ENCODE data around the gene SRD5A2. TPM values are rescaled to one million over a fixed set of nuclear protein-coding genes. Genes with fewer than 3 reads are reported as not detected.

SRD5A2 gene
- total RNA-seq, 1 donor from 2014 or later = not detected

DNA sequence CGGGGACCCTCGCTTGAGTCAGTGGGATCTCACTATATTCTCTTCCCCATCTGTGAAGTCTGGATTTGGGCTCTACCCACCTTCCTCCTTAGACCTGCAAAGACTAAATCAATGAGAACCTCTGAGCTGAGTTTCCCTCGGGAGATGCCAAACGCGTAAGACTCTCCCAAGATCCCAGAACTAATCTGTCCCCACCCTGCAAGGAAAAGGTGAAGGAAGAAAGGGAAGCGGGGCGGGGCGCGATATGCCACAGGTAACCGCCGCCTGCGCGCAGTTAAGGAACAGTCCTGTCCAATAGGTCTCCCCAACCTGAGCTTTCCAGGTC lies 780 bp downstream of the SRD5A2 start:
- no peak overlapping the region for H3K4me3 Mint-ChIP-seq
- H3K27ac Mint-ChIP-seq = no peak overlapping the region
- CTCF ChIA-PET = no interaction called here
- H3K9me3 Mint-ChIP-seq = no peaks in the 10 kb centered on the region
- no peaks in the 10 kb centered on the region for H3K36me3 Mint-ChIP-seq (ENCODE audit: low read depth)
- intact Hi-C loops (cut with micrococcal nuclease) = no loop called here
- no peak for DNase-seq
- POLR2A ChIA-PET = no interaction called here
- ATAC-seq (ENCODE audit: low read depth) = no peak
- TF ChIP-seq, protein P1, sequence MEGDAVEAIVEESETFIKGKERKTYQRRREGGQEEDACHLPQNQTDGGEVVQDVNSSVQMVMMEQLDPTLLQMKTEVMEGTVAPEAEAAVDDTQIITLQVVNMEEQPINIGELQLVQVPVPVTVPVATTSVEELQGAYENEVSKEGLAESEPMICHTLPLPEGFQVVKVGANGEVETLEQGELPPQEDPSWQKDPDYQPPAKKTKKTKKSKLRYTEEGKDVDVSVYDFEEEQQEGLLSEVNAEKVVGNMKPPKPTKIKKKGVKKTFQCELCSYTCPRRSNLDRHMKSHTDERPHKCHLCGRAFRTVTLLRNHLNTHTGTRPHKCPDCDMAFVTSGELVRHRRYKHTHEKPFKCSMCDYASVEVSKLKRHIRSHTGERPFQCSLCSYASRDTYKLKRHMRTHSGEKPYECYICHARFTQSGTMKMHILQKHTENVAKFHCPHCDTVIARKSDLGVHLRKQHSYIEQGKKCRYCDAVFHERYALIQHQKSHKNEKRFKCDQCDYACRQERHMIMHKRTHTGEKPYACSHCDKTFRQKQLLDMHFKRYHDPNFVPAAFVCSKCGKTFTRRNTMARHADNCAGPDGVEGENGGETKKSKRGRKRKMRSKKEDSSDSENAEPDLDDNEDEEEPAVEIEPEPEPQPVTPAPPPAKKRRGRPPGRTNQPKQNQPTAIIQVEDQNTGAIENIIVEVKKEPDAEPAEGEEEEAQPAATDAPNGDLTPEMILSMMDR (IDR thresholded peaks at IDR 0.05) = no peak
- H3K4me1 Mint-ChIP-seq = no peaks in the 10 kb centered on the region
- peaks cover 43% of the 10 kb centered on the region for H3K27me3 Mint-ChIP-seq

DNA sequence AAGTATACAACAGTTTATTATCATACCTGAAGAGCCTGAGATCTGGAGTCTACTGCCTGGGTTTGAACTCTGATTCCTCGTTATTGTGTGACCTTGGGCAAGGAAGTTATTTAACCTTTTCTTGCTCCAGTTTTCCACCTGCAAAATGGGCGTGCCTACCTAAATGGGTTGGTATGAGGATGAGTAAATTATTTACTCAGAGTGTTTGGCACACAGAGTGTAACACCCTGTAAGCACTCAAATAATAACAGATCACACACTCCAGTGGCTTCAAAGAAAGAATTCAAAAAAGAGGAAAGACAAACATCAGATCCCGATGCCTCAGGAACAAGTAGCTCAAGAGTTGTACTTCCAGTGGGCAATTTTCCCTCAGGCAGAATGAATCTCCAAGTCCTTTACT lies 2.4 kb downstream of the SRD5A2 start:
- Mint-ChIP-seq H3K27ac (no peak overlapping the region), H3K27me3 (peaks cover 36% of the 10 kb centered on the region), H3K36me3 (ENCODE audit: low read depth) (no peaks in the 10 kb centered on the region), H3K4me3 (no peak overlapping the region), H3K9me3 (no peaks in the 10 kb centered on the region), H3K4me1 (no peaks in the 10 kb centered on the region)
- ATAC-seq (ENCODE audit: low read depth) = no peak
- intact Hi-C loops (cut with micrococcal nuclease) = no loop called here
- ChIA-PET CTCF (no interaction called here), POLR2A (no interaction called here)
- DNase-seq = no peak
- TF ChIP-seq, protein P1 (IDR thresholded peaks at IDR 0.05) = no peak

DNA sequence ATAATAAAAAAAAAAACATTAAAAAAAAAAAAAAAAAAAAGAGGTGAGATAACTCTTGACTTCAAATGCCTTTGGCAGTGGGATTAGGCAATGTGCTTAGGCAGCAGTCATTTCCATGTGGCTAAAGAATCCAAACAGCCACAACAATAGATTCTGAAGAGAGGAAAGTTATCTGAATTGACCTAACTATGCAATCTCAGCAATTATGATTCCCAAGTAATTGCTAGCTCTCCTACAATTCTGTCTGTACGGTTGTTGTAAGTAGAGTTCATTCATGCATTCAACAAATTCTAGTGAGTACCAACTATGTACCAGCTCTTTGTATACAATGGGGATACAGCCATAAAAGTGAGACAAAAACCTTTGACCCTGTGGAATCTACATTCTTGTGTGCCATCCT lies 3.6 kb downstream of the SRD5A2 start:
- intact Hi-C loops (cut with micrococcal nuclease) = no loop called here
- ChIA-PET CTCF (no interaction called here), POLR2A (no interaction called here)
- DNase-seq (no peak), ATAC-seq (ENCODE audit: low read depth) (no peak)
- TF ChIP-seq, protein P1 (IDR thresholded peaks at IDR 0.05) = no peak
- no peak overlapping the region for H3K27ac Mint-ChIP-seq
- H3K36me3 Mint-ChIP-seq (ENCODE audit: low read depth) = no peaks in the 10 kb centered on the region
- H3K9me3 Mint-ChIP-seq = no peaks in the 10 kb centered on the region
- no peak overlapping the region for H3K4me3 Mint-ChIP-seq
- peaks cover 27% of the 10 kb centered on the region for H3K27me3 Mint-ChIP-seq
- no peaks in the 10 kb centered on the region for H3K4me1 Mint-ChIP-seq

DNA sequence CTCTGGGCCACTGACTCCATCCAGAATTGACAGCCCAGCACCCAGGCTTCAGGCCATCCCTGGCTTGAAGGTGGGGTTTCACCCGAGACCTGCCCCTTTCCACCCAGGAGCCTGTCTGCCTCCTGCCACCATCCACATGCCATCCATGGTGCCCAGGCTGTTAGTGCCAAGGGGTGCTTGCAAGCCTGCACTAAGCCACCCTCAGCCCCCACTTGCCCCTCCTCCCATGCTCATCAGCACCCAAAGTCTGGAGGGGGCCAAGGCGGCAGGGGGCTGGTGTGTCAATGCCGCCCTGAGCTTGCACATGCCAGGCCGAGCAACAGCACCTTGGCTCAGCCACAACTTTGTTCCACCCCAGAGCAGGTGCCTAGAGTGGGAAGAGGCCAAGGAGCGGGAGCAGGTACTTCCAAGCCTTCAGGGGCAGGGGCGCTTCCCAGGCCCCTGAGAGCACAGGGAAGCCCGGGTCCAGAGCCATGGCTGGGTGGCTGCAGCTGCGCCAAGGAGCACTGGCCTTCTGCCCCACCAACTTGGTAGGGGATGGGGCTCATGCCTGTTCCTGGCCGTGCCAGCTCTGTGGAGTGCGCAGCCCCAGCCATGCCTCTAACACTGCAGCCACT lies 12.0 kb downstream of the SRD5A2 start:
- peaks cover 3% of the 10 kb centered on the region for H3K27me3 Mint-ChIP-seq
- no peaks in the 10 kb centered on the region for H3K36me3 Mint-ChIP-seq (ENCODE audit: low read depth)
- H3K4me3 Mint-ChIP-seq = no peak overlapping the region
- TF ChIP-seq, protein P1 (IDR thresholded peaks at IDR 0.05) = no peak
- CTCF ChIA-PET = no interaction called here
- intact Hi-C loops (cut with micrococcal nuclease) = no loop called here
- no peak overlapping the region for H3K27ac Mint-ChIP-seq
- no peaks in the 10 kb centered on the region for H3K4me1 Mint-ChIP-seq
- POLR2A ChIA-PET = no interaction called here
- DNase-seq = no peak
- no peak for ATAC-seq (ENCODE audit: low read depth)
- H3K9me3 Mint-ChIP-seq = peaks cover 11% of the 10 kb centered on the region

DNA sequence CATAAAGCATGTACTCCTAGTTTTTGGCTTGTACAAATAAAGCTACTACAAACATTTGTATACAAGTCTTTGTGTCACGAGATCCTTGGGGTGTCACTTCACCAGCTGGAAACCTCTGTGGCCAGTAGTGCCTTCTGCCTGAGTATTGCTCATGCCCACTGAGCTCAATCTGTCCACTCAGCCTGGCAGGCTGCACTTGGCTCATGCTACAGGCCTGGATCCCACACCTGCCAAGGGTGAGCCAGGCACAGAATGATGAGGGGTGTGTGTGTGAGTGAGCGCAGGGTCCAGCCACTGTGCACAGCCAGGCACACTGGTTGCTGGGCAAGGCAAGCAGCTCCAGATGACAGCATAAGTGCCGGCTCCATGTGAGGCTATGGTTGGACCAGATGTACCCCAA lies 13.1 kb downstream of the SRD5A2 start:
- TF ChIP-seq, protein P1 (IDR thresholded peaks at IDR 0.05) = no peak
- intact Hi-C loops (cut with micrococcal nuclease) = no loop called here
- H3K36me3 Mint-ChIP-seq (ENCODE audit: low read depth) = no peaks in the 10 kb centered on the region
- ChIA-PET CTCF (no interaction called here), POLR2A (no interaction called here)
- DNase-seq = no peak
- no peak for ATAC-seq (ENCODE audit: low read depth)
- H3K27me3 Mint-ChIP-seq = peaks cover 7% of the 10 kb centered on the region
- no peaks in the 10 kb centered on the region for H3K4me1 Mint-ChIP-seq
- H3K4me3 Mint-ChIP-seq = no peak overlapping the region
- peaks cover 11% of the 10 kb centered on the region for H3K9me3 Mint-ChIP-seq
- H3K27ac Mint-ChIP-seq = no peak overlapping the region
